ENCODE data around the gene NR5A2.

DNA sequence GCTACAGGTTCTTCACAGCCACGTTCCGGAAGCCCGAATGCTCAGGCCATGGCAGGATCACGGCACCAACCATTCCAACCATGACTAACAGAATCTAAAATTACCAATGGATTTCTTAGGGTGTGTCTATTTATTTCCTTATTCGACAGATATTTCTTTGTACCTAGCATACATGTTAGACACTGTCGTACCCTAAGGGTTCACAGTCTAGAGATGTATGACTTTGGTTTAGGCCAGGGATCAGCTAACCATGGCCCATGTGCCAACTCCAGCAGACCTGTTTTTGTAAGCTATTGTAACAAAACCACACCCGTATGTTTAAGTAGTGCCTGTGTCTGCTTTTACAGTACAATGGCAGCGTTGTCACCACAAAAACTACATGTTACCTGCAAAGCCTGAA lies 167.0 kb downstream of the NR5A2 start:
- TF ChIP-seq, protein P1, sequence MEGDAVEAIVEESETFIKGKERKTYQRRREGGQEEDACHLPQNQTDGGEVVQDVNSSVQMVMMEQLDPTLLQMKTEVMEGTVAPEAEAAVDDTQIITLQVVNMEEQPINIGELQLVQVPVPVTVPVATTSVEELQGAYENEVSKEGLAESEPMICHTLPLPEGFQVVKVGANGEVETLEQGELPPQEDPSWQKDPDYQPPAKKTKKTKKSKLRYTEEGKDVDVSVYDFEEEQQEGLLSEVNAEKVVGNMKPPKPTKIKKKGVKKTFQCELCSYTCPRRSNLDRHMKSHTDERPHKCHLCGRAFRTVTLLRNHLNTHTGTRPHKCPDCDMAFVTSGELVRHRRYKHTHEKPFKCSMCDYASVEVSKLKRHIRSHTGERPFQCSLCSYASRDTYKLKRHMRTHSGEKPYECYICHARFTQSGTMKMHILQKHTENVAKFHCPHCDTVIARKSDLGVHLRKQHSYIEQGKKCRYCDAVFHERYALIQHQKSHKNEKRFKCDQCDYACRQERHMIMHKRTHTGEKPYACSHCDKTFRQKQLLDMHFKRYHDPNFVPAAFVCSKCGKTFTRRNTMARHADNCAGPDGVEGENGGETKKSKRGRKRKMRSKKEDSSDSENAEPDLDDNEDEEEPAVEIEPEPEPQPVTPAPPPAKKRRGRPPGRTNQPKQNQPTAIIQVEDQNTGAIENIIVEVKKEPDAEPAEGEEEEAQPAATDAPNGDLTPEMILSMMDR (IDR thresholded peaks at IDR 0.05) = no peak
- TF ChIP-seq POLR2A (IDR thresholded peaks at IDR 0.05) = no peak
